HG02970 (cell line): ENCODE measurements around the gene RNH1.

Experiments used
- ATAC-seq: cut with Tn5 transposase; IDR thresholded peaks from one replicate; pipeline ENCODE4 v1.9.1; 2021; ENCODE audit warnings: mild to moderate bottlenecking, moderate library complexity, moderate number of reproducible peaks; ENCODE audit not compliant: unreplicated experiment, low FRiP score

RNH1 gene

DNA sequence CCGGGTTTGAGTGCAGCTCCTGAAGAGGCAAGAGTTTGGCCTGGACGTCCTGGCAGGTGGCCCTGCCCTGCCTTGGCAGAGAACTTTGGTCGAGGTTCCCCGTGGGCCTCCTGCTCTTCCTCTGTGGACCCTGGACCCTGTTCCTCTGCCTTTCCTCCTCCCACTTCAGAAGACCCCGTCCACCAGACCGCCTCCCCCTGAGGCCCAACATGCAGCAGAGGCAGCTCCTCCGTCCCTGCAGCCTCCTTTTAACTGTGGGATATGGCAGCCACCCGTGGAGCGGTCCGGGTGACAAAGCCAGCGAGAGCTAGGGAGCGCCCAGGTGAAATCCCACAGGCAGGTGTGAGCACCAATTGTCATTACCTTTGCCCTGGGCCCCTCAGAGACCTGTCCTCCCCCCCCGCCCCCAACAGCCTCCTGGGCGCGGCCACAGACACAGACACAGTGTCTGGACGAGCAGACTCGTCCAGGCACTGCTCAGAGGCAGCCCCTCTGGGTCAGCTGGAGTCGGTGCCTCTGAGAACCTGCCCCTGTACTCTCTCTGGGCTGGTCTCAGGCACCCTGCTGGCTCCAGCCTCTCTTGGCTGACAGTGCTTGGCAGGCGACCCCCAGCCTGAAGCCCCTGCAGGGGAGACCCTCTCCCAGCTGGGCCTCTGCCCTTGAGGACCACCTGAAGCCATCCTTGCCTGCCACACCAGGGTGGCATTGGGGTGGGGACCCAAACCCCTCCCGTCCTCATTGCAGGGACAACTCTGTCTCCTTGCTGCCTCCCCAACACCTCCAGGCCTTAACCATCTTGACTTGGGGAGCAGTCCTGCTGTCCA lies 61.1 kb downstream of the RNH1 start:
- no peak for ATAC-seq
